COLO829 (cell line): Measurements from ENCODE around the gene GCNT2.
"Not testable (repeated sequence)": the region's sequence is repeated elsewhere in the genome, so short reads cannot be mapped to it uniquely, and the experiment has no call there.

Experiments
- DNase-seq: peaks from one replicate; pipeline ENCODE4 v3.0.0; 2012; ENCODE audit warnings: low spot score

Gene GCNT2

GRCh38 chr6:10660431-10661191 lies 139.5 kb downstream of the GCNT2 start:
- not testable (repeated sequence) for DNase-seq

- DNase-seq: no peak
Measured at GRCh38 chr6:10662207-10662606, 141.1 kb downstream of the GCNT2 start.

DNA sequence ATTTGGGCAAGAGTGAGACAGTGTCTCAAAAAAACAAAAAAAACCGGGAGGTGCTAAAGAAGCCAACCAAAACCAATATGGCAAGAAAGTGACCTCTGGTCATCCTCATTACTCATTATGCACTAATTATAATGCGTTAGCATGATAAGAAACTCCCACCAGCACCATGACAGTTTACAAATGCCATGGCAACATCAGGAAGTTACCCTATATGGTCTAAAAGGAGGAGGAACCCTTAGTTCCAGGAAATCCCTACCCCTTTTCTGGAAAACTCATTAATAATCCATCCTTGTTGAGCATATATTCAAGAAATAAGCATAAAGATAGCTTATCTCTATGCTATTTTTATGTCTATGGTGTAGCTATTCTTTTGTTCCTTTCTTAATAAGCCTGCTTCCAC lies 141.6 kb downstream of the GCNT2 start:
- DNase-seq: no peak

GRCh38 chr6:10665595-10665994 lies 144.4 kb downstream of the GCNT2 start:
- not testable (repeated sequence) for DNase-seq

DNA sequence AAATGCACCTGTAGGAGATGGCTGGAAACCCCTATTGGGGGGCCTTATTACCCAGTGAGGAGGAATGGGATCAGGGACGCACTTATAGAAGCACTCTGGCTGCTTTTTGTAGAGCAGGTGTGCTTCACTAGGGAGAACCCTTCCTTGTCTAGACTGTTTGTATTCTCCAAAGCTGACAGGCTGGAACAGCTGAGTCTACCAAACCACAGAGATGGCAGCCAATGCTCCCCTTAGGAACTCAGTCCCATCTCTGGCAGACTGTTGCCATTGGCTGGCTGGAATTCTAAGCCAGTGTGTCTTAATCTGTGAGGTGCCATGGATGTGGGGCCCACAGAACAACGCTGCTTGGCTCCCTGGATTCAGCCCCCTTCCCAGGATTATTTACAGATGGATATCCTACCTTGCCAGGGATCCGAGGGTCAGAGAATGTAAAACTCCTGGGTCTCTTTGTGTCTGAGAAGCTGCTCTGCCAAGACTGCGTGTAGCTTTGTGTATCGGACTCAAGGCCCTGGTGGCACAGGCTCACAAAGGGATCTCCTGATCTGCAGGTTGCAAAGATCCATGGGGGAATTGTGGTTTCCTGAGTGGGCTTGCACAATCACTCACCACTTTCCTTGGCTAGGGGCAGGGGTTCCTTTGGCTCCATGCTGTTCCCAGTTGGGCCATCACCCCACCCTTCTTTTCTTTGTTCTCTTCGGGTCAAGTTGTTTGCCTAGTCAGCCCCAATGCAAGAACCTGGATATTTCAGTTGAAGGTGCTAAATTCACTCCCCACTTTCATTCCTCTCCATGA lies 147.2 kb downstream of the GCNT2 start:
- DNase-seq: no peak

- DNase-seq: no peak
Measured at GRCh38 chr6:10676403-10676802, 155.3 kb downstream of the GCNT2 start.

DNA sequence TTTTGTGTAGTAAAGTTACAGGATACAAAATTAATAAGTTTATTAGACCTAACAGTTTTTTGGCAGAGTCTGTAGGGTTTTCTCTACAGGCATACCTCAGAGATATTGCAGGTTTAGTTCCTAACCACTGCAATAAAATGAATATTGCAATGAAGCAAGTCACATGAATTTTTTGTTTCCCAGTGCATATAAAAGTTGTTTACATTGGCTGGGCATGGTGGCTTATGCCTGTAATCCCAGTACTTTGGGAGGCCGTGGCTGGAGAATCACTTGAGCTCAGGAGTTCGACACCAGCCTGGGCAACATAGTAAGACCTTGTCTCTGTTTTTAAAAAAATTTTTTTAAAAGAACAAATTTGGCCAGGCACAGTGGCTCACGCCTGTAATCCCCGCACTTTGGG lies 157.3 kb downstream of the GCNT2 start:
- DNase-seq: no peak
